ENCODE measurements around the gene BEND3. TPM values are rescaled to one million over a fixed set of nuclear protein-coding genes. Genes with fewer than 3 reads are reported as not detected.

The BEND3 gene
- total and polyA plus RNA-seq, 2 experiments from 2014 or later, result 9.2 to 33.7 TPM

DNA sequence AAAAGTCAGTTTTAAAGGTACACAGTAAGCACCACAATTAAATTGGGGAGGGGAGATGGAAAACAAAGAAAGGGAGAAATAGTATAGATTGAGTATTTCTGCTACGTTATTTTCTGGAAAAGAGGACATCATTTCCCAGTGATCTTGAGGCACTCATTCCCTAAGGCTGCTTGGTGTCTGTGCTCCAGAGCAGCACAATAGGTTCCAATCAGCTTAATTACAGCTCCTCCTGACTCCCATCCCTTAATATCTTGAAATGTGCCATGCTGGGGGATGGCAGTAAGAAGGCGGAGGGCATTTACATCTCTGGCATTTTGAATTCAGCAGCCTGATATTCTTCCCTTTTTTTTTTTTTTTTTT is 39.5 kb upstream of the BEND3 start:
- DNase-seq (ENCODE audit: low spot score), result no peak
- peaks cover 2% of the 10 kb centered on the region for H3K27me3 Mint-ChIP-seq (ENCODE audit: insufficient read depth, low read depth, poor library complexity)
- Histone ChIP-seq H3K27ac (ENCODE audit: low read depth) (no peak overlapping the region), H3K4me3 (no peak overlapping the region), H3K27me3 (ENCODE audit: insufficient read depth) (no peaks in the 10 kb centered on the region), H3K9me2 (ENCODE audit: insufficient read depth) (no peaks in the 10 kb centered on the region), H4K20me1 (replicated peaks; ENCODE audit: insufficient read depth) (no peaks in the 10 kb centered on the region), H3K36me3 (ENCODE audit: insufficient read depth) (no peaks in the 10 kb centered on the region), H3K79me2 (replicated peaks; ENCODE audit: insufficient read depth) (no peaks in the 10 kb centered on the region), H3F3A (replicated peaks; ENCODE audit: low read depth) (peaks cover 5% of the 10 kb centered on the region; the same call in 1 of the 2 replicates), H3K4me1 (ENCODE audit: insufficient read depth) (peaks cover 24% of the 10 kb centered on the region), H2AFZ (no peak overlapping the region), H3K4me2 (no peak overlapping the region)
- no peaks in the 10 kb centered on the region for H3K9me3 Mint-ChIP-seq
- TF ChIP-seq CREB1 (CRISPR knock-in tag; IDR thresholded peaks at IDR 0.05; ENCODE audit: low read depth), result no peak
- no peak for TF ChIP-seq ZNF462 (CRISPR knock-in tag; IDR thresholded peaks at IDR 0.05)
- TF ChIP-seq JUNB (IDR thresholded peaks at IDR 0.05; ENCODE audit: unreplicated experiment), result no peak
- TF ChIP-seq ZNF114 (CRISPR knock-in tag; IDR thresholded peaks at IDR 0.05), result no peak
- TF ChIP-seq POLR2AphosphoS5 (IDR thresholded peaks at IDR 0.05; ENCODE audit: low read depth), result no peak
- TF ChIP-seq EZH2 (IDR thresholded peaks at IDR 0.05; ENCODE audit: low read depth, unreplicated experiment), result no peak
- no peak for TF ChIP-seq STAT1 (IDR thresholded peaks at IDR 0.05; ENCODE audit: unreplicated experiment)
- no peak for TF ChIP-seq EZH2phosphoT487 (IDR thresholded peaks at IDR 0.05; ENCODE audit: unreplicated experiment)
- no peak for TF ChIP-seq ZNF331 (CRISPR knock-in tag; IDR thresholded peaks at IDR 0.05; ENCODE audit: low read depth)
- TF ChIP-seq NANOG (IDR thresholded peaks at IDR 0.05; ENCODE audit: borderline replicate concordance), result no peak
- TF ChIP-seq ETS1 (IDR thresholded peaks at IDR 0.05), result no peak
- TF ChIP-seq REST (IDR thresholded peaks at IDR 0.05; ENCODE audit: unreplicated experiment), result no peak
- TF ChIP-seq, protein P1, sequence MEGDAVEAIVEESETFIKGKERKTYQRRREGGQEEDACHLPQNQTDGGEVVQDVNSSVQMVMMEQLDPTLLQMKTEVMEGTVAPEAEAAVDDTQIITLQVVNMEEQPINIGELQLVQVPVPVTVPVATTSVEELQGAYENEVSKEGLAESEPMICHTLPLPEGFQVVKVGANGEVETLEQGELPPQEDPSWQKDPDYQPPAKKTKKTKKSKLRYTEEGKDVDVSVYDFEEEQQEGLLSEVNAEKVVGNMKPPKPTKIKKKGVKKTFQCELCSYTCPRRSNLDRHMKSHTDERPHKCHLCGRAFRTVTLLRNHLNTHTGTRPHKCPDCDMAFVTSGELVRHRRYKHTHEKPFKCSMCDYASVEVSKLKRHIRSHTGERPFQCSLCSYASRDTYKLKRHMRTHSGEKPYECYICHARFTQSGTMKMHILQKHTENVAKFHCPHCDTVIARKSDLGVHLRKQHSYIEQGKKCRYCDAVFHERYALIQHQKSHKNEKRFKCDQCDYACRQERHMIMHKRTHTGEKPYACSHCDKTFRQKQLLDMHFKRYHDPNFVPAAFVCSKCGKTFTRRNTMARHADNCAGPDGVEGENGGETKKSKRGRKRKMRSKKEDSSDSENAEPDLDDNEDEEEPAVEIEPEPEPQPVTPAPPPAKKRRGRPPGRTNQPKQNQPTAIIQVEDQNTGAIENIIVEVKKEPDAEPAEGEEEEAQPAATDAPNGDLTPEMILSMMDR (conservative IDR thresholded peaks at IDR 0.05; ENCODE audit: low read depth in 2 of 2), result no peak
- no peak overlapping the region; the same call in 1 of the 2 replicates for H3K27ac Mint-ChIP-seq
- no peak overlapping the region for H3K4me3 Mint-ChIP-seq
- ATAC-seq, result peak; percentile 47
- no peaks in the 10 kb centered on the region for H3K36me3 Mint-ChIP-seq (ENCODE audit: low read depth)
- H3K4me1 Mint-ChIP-seq, result peaks cover 25% of the 10 kb centered on the region

Data from GM23338 (cell line).